NCI-H2029 (cell line): ENCODE results near the gene SNAPIN.
A peak's percentile ranks its signal among the peaks of the same experiment; 100 is the strongest.
"Not testable (repeated sequence)": the region's sequence is repeated elsewhere in the genome, so short reads cannot be mapped to it uniquely, and the experiment has no call there.

Source experiments
- DNase-seq: peaks from one replicate; lab custom pipeline; 2025; lab: John Stamatoyannopoulos, UW

The SNAPIN gene

GRCh38 chr1:153626904-153627714 lies 31.4 kb upstream of the SNAPIN start, which contains the start of gene S100A13:
Gene S100A13 (minus strand): TSS chr1:153627505. CDS start chr1:153626472, 1,033 bp downstream.
- DNase-seq: peak; percentile 89

GRCh38 chr1:153627715-153628626 lies 30.5 kb upstream of the SNAPIN start, which contains the start of gene S100A1:
Gene S100A1 (plus strand): TSS chr1:153628434. CDS start chr1:153630522, 2,088 bp downstream.
- DNase-seq: no peak

DNA sequence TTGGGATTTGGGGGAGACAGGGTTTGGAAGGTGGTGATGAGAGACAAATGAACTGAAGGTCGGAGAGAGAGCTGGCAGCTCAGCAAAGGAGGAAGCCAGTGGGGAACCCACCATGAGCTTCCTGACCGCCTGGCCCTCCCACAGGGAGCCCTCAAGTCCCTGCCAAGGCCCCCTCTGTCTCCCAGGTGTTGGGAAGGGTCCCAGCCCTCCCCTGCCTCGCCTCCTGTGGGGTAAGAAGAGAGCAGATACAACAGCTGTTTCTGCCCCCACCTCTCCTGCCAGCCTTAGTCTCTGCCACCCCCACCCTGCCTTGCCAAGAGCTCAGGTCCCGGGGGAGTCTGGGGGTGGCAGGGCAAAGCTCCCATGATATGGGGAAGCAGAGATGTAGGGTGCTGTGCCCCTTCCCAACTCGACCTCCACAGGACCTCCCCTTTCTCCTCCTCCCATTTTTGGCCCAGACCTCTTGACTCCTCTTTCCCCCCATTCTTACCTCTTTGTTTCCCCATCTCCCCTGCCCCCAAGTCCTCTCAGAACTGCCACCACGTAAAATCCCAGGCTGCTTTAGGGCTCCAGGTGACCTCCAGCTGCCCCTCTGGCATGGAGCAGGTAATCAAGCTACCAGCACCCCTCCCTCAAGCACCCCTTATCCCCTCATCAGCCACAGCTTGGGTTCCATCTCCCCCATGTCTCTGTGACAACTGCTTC lies 29.7 kb upstream of the SNAPIN start:
- no peak for DNase-seq

- no peak for DNase-seq
Measured at GRCh38 chr1:153629343-153629665, 29.2 kb upstream of the SNAPIN start.

DNA sequence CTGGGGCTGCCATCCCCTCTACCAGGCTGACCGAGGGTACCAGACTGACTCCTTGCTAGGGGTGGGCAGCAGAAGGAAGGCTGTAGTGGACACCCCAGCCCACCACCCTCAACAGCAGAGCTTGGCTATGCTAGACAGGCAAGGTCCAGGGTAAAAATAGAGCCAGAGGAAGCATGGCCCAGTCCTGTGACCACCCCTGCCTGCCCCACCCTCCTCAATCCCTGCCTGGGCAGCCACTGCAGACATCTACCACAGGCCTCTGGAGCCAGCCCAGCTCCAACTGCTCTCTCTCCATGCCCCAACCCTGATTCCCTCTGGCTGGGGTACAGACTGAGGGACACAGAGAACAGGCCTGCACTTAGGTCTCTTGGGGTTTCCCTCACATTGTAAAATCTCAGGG lies 28.5 kb upstream of the SNAPIN start:
- no peak for DNase-seq

GRCh38 chr1:153630384-153630783 lies 28.1 kb upstream of the SNAPIN start:
- no peak for DNase-seq

- DNase-seq: no peak
Measured at GRCh38 chr1:153631047-153632022, 27.2 kb upstream of the SNAPIN start.

GRCh38 chr1:153633161-153633753 lies 25.2 kb upstream of the SNAPIN start:
- DNase-seq: peak; percentile 67

- DNase-seq: peak; percentile 97
Measured at GRCh38 chr1:153633754-153634665, 24.5 kb upstream of the SNAPIN start, which contains the start of gene CHTOP. Gene CHTOP (plus strand): TSS chr1:153634066. CDS start chr1:153636589, 2,523 bp downstream.

DNA sequence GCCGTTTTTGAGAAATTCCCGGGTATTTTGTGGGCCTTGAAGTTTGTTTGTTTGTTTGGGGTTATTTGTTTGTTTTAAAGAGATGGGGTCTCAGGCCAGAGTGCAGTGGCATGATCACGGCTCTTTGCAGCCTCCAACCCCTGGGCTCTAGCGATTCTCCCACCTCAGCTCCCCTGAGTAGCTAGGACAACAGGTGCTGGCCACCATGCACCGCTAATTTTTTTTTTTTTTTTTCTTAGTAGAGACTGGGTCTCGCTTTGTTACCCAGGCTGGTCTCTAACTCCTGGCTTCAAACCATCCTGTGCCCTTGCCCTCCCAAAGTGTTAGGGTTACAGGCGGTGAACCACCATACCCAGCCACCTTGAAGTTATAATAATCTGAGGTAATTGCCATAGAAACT lies 22.6 kb upstream of the SNAPIN start:
- DNase-seq: no peak

DNA sequence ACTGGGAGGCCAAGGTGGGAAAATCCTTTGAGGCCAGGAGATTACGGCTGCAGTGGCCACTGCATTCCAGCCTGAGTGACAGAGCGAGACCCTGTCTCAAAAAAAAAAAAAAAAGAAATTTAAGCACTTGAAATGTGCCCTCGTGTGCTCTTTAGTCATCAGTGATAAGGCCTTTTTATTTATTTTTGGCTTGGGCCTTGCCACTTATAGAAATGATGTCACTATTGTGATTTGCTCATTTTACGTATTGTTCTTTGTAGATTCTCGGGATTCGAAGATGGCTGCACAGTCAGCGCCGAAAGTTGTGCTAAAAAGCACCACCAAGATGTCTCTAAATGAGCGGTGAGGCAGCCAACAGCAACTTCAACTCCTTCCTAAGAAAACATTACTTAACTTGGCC lies 22.2 kb upstream of the SNAPIN start:
- DNase-seq: no peak

GRCh38 chr1:153638261-153638660 lies 20.2 kb upstream of the SNAPIN start:
- DNase-seq: no peak

GRCh38 chr1:153639280-153639679 lies 19.2 kb upstream of the SNAPIN start:
- DNase-seq: no peak

GRCh38 chr1:153640213-153640612 lies 18.3 kb upstream of the SNAPIN start:
- DNase-seq: not testable (repeated sequence)

DNA sequence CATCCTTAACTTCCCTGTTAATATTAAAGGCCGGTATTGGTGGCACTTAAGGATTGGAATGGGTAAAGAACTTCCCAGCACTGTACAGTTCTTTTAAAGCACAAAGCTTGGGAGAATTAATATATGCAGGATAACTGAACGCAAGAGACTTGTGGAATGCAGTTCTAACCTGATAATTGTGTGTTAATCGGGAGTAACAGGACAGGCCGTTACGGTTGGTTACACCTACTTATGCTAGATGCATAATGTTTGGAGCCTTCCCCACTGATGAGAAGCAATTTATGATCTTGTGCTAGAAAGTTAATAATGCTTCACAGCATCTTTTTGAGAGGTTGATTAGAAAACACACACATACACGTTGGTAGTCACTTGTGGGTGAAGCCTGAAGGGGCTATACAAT lies 17.6 kb upstream of the SNAPIN start:
- no peak for DNase-seq

GRCh38 chr1:153642161-153642560 lies 16.3 kb upstream of the SNAPIN start:
- no peak for DNase-seq

- no peak for DNase-seq
Measured at GRCh38 chr1:153643100-153643499, 15.4 kb upstream of the SNAPIN start.

- DNase-seq: no peak
Measured at GRCh38 chr1:153643816-153644215, 14.7 kb upstream of the SNAPIN start.

DNA sequence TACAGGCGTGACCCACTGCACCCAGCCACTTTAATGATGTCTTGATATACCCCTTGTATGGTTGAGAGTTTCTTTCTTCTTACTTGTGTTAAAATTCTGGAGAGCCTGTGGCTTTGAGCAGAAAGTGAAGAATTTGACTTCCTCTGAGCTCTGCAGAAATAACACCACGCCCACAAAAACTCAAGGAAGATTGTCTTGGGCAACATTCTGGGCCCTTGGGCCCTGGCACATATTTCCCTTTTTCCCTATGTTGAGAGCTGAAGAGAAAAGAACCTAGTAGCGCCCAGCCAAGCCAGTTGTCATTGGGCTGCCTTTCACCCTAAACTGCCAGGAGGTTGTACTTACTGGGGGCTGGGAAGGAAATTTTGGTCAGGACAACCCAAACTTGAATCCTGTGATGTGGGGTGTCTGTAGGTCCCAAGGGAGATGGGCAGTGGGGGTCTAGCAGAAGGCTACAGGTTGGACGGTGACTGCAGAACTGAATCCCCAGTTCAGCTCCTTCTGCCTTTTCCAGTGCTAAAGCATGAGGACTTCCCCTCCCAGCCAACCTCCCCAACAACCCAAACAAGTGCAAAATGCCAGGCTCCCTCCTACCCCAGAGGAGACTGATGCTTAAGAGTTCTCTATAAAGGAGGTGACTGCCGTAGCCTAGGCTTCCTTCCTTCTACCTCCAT lies 11.7 kb upstream of the SNAPIN start:
- DNase-seq: no peak
